OCI-LY1 (cell line): ENCODE measurements around the gene UTRN.

ENCODE experiments used
- H2AFZ ChIP-seq: fragments of 200-600 bp; sonication (generic), shearing (Covaris generic); 2 replicates; pipeline ENCODE4 v1.6.0; 2014; ENCODE audit warnings: antibody characterized with exemption, mild to moderate bottlenecking, low read length
- H3F3A ChIP-seq: fragments of 200-600 bp; sonication (generic), shearing (Covaris generic); 2 replicates; pipeline ENCODE4 v1.6.0; 2014; ENCODE audit warnings: mild to moderate bottlenecking, antibody characterized with exemption, low read length, moderate library complexity; ENCODE audit not compliant: insufficient read depth
- H3K27ac ChIP-seq: fragments of 200-600 bp; sonication (generic); 2 replicates; pipeline ENCODE4 v1.5.1; 2014; ENCODE audit warnings: low read length, mixed run types, mild to moderate bottlenecking, low read depth; ENCODE audit not compliant: poor library complexity, severe bottlenecking
- H3K27me3 ChIP-seq: fragments of 200-600 bp; sonication (generic); 2 replicates; pipeline ENCODE4 v1.6.0; 2014; ENCODE audit warnings: antibody characterized with exemption, mild to moderate bottlenecking, low read length, moderate library complexity; ENCODE audit not compliant: insufficient read depth
- H3K36me3 ChIP-seq: fragments of 200-600 bp; sonication (generic); 2 replicates; pipeline ENCODE4 v1.6.1; 2014; ENCODE audit warnings: mild to moderate bottlenecking, antibody characterized with exemption, low read length, moderate library complexity, mixed read lengths; ENCODE audit not compliant: insufficient read depth
- H3K4me1 ChIP-seq: fragments of 200-600 bp; sonication (generic); 2 replicates; pipeline ENCODE4 v1.5.1; 2014; ENCODE audit warnings: mild to moderate bottlenecking, low read length, moderate library complexity; ENCODE audit not compliant: insufficient read depth, severe bottlenecking
- H3K4me2 ChIP-seq: fragments of 200-600 bp; sonication (generic), shearing (Covaris generic); 2 replicates; pipeline ENCODE4 v1.6.1; 2014; ENCODE audit warnings: low read length
- H3K4me3 ChIP-seq: fragments of 200-600 bp; sonication (generic); 2 replicates; pipeline ENCODE4 v1.5.1; 2014; ENCODE audit warnings: low read length, low read depth, mild to moderate bottlenecking, mixed read lengths; ENCODE audit not compliant: poor library complexity, severe bottlenecking
- H3K79me2 ChIP-seq: fragments of 200-600 bp; shearing (Covaris generic); 2 replicates; pipeline ENCODE4 v1.6.1; 2016; ENCODE audit warnings: mixed run types, low read length, mixed read lengths; ENCODE audit not compliant: insufficient read depth
- H3K9ac ChIP-seq: fragments of 200-600 bp; sonication (generic), shearing (Covaris generic); 2 replicates; pipeline ENCODE4 v1.6.1; 2014; ENCODE audit warnings: mild to moderate bottlenecking, low read length, mixed read lengths
- H3K9me2 ChIP-seq: fragments of 200-600 bp; sonication (generic), shearing (Covaris generic); 2 replicates; pipeline ENCODE4 v1.6.1; 2014; ENCODE audit warnings: low read depth, mild to moderate bottlenecking, low read length, mixed read lengths
- H3K9me3 ChIP-seq: fragments of 200-600 bp; shearing (Covaris generic); 2 replicates; pipeline ENCODE4 v1.6.1; 2014; ENCODE audit warnings: low read length, mixed read lengths
- H4K20me1 ChIP-seq: fragments of 200-600 bp; sonication (generic), shearing (Covaris generic); 2 replicates; pipeline ENCODE4 v1.6.0; 2016; ENCODE audit warnings: mild to moderate bottlenecking, low read length; ENCODE audit not compliant: insufficient read depth
- CTCF ChIP-seq: fragments of 200-600 bp; sonication (generic), shearing (Covaris generic); IDR thresholded peaks from 2 replicates; pipeline ENCODE4 v1.5.1; 2017; ENCODE audit warnings: mild to moderate bottlenecking, antibody characterized with exemption, low read length, moderate library complexity, mixed read lengths
- EZH2 ChIP-seq: fragments of 200-600 bp; sonication (generic), shearing (Covaris generic); IDR thresholded peaks from 2 replicates; pipeline ENCODE4 v1.8.0; 2017; ENCODE audit warnings: borderline replicate concordance, mixed run types, mild to moderate bottlenecking, antibody characterized with exemption, low read length, moderate library complexity, mixed read lengths

UTRN gene

GRCh38 chr6:144298194-144298593, 13.1 kb downstream of the UTRN start:
- H3K9me3 ChIP-seq = no peaks in the 10 kb centered on the region
- no peaks in the 10 kb centered on the region for H3K79me2 ChIP-seq
- no peak overlapping the region for H3K4me3 ChIP-seq
- no peak overlapping the region for H2AFZ ChIP-seq
- no peak for TF ChIP-seq EZH2
- no peak overlapping the region for H3K9ac ChIP-seq
- H3K4me2 ChIP-seq = no peak overlapping the region
- H3K4me1 ChIP-seq = no peaks in the 10 kb centered on the region
- H3K36me3 ChIP-seq = no peaks in the 10 kb centered on the region
- H3K27me3 ChIP-seq = no peaks in the 10 kb centered on the region
- H3F3A ChIP-seq = no peaks in the 10 kb centered on the region
- H3K27ac ChIP-seq = no peak overlapping the region
- no peaks in the 10 kb centered on the region for H3K9me2 ChIP-seq
- no peaks in the 10 kb centered on the region for H4K20me1 ChIP-seq

GRCh38 chr6:144298916-144299315, 13.8 kb downstream of the UTRN start:
- Histone ChIP-seq H3K9me3 (no peaks in the 10 kb centered on the region), H2AFZ (no peak overlapping the region), H3K9me2 (no peaks in the 10 kb centered on the region), H3F3A (no peaks in the 10 kb centered on the region), H3K27me3 (no peaks in the 10 kb centered on the region), H3K79me2 (no peaks in the 10 kb centered on the region), H3K36me3 (no peaks in the 10 kb centered on the region), H3K4me2 (no peak overlapping the region), H3K9ac (no peak overlapping the region), H4K20me1 (no peaks in the 10 kb centered on the region), H3K4me3 (no peak overlapping the region), H3K27ac (no peak overlapping the region), H3K4me1 (no peaks in the 10 kb centered on the region)
- TF ChIP-seq EZH2 (no peak), CTCF (no peak)

- H3K9me2 ChIP-seq = no peaks in the 10 kb centered on the region
- no peak overlapping the region for H3K9ac ChIP-seq
- H3K27me3 ChIP-seq = no peaks in the 10 kb centered on the region
- H3K36me3 ChIP-seq = no peaks in the 10 kb centered on the region
- H3K4me3 ChIP-seq = no peak overlapping the region
- no peaks in the 10 kb centered on the region for H3K79me2 ChIP-seq
- H3F3A ChIP-seq = no peaks in the 10 kb centered on the region
- H3K27ac ChIP-seq = no peak overlapping the region
- H2AFZ ChIP-seq = no peak overlapping the region
- TF ChIP-seq EZH2 = no peak
- no peak for TF ChIP-seq CTCF
- no peaks in the 10 kb centered on the region for H3K9me3 ChIP-seq
- no peaks in the 10 kb centered on the region for H3K4me1 ChIP-seq
- H3K4me2 ChIP-seq = no peak overlapping the region
- no peaks in the 10 kb centered on the region for H4K20me1 ChIP-seq
Observed at GRCh38 chr6:144302701-144303372, 17.7 kb downstream of the UTRN start.
